HG02840 (cell line): ENCODE measurements around the gene SLC8A3.

ENCODE experiments used
- ATAC-seq: cut with Tn5 transposase; IDR thresholded peaks from one replicate; pipeline ENCODE4 v1.9.1; 2021; ENCODE audit warnings: mild to moderate bottlenecking, moderate library complexity, moderate number of reproducible peaks; ENCODE audit not compliant: unreplicated experiment, low FRiP score

Gene SLC8A3

DNA sequence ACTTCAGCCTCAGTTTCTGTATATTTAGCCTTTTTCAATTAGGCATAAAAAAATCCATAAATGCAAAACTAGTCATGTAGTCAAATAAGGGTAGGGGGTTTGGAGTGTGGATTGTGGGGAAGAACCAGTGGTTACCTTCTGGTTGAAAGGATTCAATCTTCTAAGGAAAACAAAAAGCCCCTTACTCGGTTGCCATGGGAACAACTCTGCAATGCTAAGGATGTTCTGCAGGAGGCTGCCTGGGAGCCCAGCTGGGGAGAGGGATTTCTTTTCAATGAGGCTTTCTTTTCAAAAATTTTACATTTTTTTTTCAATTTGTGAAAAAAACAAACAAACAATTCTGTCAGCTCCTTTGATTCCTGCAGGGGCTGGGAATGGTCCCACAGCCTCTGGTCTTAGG is 67.2 kb downstream of the SLC8A3 start:
- ATAC-seq = no peak

DNA sequence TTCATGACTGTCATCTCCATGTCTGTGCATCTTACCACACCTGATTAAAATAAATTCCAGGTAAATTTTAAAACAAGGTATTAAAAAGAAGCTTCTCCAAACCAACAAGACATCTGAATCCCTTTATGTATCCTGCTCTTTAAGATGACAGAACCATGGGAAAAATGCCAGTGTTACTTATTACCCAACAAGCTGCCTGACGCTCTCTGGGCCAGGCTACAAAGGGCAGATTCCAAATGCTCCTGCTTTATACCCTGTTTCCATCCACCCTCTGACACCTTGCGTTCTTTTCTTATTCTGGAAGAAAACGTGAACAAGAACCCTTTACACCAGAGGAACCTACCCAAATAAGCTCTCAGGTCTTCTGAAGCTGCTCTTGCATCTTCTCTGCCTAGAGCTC is 70.7 kb downstream of the SLC8A3 start:
- no peak for ATAC-seq

DNA sequence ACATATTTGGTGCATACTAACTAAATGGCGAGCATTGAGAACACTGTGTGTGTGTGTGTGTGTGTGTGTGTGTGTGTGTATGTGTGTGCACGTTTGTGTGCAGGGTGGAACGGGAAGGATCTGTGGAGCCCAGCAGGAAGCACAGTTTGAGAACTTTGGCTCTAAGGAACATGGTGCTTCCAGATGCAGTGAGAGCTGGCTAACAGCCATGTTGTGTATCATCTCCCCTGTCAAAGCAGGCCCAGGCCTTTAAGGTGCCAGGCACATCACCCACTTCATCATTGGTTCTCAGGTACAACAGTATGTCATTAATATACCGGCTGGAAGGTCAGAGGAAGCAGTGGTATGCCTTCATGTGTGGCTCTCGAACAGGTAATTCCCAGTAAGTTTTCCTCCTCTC is 72.5 kb downstream of the SLC8A3 start:
- no peak for ATAC-seq

DNA sequence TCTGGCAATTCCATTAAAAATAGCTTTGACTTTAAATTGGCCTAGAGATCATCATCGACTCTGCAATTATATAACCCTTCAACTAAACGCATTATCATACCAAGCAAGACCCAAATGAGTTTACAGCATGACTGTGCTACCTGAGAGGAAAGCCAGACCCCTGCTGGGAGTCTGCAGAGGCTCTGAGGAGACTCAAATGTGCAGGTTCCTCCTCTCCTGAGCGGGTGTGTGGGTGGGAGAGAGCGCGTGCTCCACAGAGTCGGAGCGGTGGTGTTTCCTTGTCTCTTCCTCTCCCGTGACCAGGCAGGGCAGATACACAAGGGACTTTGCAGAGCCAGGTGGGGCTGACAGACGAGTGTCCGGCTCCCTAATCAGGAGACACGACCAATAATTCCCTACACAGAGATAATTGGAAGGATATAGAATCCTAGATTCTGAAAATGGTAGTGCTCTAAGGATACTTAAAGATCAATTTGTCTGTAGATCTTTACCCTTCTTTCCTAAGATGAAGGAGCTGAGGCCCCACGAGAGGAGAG is 74.1 kb downstream of the SLC8A3 start:
- no peak for ATAC-seq

DNA sequence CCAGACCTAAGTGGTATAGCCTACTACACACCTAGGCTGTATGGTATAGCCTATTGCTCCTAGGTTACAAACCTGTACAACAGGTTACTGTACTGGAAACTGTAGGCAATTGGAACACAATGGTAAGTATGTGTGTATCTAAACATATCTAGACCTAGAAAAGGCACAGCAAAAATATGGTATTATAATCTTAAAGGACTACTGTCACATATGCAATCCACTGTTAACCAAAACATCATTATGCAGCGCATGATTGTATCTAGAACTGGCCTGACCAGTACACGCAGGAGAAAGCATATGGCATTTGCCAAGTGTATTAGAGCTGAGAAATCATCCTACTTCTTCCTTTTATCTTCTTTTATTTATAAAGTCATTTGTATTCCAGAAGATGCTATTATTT is 75.5 kb downstream of the SLC8A3 start:
- ATAC-seq = no peak

DNA sequence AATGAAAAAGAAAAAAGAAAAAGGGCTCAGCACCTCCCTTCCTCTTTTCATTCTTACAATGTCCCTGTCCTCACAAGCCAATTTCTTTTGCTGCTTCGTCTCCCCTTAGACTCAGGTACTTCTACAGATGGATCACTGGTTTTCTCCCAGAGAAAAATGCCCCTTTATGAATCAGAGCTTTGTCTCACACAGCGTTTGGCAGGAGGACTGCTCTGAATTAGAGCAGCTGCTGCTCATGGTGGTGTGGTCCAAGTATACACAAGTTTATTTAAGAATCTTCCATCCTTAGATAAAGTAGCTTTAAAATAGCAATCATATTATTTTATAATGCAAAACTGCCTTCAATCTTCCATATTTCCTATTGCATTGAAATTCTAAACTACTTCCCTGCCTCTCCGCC is 80.3 kb downstream of the SLC8A3 start:
- no peak for ATAC-seq

DNA sequence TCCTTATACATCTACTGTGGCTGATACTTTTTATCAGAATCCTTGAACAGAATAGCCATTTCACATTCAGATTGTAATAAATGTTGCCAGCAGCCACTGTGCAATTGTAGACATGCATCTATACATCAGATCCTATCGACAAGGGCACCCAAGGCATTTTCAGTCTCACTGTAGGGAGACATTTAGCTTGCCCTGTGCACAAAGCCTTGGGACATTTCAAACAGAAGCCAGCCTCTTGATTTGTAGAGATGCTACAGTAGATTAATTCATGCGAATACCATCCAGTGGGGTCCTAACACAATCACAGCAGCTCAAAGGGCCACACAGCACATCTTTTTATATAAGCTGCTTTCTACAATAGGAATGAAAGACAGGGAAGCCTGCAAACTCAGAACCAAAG is 81.4 kb downstream of the SLC8A3 start:
- ATAC-seq = no peak

DNA sequence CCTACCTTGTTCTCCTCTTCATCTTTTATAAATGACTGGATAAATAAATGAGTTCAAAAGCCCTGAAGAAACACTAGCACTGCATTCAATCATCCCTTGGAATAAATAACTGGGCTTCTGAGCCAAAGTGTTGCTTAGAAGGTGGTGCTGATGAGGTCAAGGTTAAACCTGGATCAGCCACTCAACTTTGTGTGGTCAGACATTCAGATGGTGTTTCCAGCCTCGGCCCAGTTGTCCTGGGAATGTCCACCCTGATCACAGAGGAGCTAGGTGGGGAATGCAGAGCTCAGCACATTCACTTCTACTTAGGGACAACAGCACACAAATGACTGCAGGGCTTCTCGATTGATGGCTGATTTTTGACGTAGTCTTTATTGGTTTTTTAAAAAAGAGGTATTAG is 88.7 kb downstream of the SLC8A3 start:
- ATAC-seq = no peak

DNA sequence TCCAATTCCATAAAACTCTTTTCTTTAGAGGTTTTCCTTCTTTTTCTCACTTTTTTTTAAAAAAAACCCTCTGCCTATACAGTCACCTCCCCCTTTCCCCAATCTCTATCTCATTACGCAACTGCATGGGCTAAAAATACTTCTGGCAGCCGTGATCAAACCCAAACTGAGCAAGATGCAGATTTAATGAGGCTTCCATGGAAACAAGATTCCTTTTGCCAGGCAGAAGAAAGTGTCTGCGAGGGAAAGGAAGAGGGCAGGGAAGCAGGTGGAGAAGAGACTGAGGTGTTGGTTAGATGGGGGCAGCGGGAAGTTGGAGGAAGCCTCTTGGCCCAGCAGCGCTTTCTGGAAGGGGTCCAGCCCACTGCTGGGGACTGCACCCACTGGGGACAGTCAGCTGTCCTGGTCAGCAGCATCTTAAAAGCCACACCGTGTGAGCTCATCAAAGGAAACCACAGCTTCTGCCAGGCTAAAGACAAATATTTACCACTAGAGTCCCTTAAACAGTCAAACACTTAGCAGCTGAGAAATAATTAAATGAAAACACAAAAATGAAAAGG is 90.4 kb downstream of the SLC8A3 start:
- no peak for ATAC-seq

DNA sequence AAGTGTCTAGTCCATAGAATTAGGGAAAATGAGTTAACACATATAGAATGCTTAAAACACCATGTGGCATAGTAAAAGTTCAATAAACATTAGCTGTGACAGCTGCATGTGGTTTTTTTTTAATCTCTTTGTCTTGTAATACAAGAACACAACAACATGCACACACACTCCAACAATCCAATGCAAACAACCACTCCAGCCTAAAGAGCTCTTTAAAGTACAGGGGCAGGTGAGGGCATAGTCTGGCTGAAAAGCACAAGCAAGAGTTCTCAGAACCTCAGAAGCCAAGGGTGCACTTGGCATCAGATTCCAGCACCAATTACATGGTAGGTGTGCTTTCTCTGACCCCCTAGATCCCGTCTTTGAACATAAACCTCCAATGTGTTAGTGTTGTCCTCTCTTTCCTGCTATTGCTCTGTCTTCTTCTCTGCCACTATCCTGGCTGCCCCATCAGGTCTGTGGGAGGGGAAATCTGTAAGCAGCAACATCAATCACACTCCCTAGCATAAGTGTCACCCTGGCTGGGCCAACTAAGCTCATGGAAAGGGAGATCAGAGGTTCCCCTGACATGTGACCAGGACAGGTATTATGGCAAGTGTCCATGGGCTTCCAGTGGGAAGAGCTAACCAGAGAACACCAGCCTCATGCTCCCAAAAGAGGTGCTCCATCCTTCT is 91.0 kb downstream of the SLC8A3 start:
- ATAC-seq = no peak

DNA sequence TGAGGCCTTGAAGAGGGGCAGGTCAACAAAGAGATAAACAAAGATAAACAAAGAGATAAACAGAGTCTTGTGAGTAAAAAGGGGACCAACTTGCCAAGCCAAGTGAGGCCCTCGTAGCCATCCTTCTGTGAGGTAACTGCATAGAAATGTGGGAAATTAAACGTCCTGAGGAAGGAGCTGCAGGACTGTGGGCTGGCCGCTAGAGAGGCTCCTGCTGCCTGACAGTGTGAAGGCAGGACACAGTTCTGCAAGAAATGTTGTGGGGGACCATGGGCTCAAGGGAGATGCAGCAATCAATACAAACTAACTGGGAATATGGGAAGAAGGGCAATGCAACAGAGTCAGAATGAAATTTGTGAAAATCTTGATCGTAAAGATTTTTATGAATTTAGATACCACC is 91.9 kb downstream of the SLC8A3 start:
- no peak for ATAC-seq

DNA sequence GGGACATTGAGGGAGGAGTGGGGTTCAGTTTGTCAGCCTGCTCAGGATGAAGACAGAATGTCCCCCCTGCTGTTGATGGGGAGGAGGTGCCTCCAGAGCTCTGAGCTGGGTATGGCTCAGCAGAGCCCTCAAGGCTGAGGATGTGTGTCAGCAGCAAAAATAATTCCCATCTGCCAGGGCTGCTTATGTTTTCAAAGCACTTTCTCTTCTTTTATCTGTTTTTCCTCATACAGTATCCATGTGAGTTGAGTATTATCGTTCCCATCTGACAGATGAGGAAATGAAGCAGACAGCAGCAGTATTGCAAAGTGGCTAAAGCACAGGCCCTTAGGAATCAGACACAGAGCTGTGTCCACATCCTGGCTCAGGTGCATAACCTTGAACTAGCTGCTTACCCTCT is 94.1 kb downstream of the SLC8A3 start:
- no peak for ATAC-seq

DNA sequence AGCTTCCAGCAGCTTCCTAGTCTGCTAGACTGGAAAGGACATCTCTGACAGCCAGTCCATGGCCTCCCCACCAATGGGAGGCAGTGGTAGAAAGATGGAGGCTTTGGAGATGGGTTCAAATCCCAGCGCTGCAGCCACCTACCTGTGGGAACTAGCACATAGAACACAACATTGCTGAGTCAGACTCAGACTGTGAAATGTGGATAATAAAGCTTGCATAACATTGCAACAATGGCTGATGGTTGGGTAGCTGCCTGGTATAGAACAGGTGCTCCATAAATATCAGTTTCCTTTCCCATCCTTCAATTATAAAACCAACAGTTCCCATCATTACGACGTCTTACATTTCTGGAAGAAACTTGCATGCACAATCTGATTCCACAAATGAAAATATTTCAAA is 94.6 kb downstream of the SLC8A3 start:
- ATAC-seq = no peak

DNA sequence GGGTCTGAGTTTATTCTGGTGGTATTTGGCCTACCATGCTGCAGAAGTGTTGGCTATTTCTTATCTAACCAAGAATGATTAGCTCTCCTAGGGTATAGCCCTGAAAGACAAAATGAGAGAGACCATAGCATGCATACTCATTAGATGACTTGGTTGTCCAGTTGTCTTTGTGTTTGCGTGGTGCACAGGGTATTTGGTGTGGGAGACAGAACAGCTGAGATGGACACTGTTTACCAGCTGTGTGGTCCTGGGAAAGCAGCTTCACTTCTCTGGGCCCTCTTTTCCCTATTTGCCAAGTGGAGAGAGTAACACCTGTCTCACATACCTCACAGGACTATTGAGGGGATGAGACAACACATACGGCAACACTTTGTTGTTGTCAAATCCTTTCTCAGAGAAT is 95.6 kb downstream of the SLC8A3 start:
- no peak for ATAC-seq

DNA sequence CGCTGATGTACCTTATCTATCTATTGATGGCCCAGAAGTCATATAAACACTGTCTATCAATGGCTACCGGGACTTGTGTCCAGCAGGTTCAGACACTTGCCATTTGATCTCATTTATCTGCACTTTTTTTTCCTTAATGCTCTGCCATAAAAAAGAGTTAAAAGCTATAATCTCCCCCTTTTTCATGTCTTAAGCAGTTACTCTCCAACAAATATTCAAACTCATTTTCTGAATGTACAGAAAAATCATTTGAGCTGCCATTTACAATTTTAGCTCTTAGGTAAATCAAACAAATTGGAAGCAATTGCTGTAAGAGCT is 101.4 kb downstream of the SLC8A3 start:
- no peak for ATAC-seq

DNA sequence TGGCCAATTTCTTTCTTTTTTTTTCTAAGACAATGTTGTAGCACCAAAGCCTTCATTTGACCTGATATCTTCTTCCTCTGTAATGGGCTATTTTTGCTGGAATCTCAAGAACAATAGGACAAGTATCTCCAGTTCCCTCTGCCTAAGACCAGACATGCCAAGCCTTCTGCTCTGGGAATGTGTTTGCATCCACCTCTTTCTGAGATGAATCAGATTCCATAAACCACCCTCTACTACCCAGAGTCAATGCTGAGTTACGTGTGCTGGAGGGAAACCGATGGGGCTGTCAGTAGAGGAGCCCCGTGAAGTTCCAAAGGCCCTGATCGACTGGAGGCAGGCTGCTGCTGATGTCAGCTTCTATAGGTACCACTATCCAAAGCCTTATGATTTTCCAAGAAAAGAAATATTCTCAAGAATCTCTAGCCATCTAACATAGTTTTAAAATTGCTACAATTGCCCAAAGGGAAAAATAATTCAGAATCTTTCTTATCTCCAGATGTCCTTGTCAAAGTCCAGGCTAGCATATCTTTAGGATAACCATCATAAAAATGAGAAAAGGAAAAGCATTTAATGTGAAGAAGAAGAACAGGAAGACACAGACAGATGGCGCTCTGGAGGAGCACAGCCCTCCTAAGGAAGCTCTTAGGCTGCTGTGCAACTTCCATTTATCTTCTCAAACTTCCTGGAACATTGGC is 101.9 kb downstream of the SLC8A3 start:
- no peak for ATAC-seq

DNA sequence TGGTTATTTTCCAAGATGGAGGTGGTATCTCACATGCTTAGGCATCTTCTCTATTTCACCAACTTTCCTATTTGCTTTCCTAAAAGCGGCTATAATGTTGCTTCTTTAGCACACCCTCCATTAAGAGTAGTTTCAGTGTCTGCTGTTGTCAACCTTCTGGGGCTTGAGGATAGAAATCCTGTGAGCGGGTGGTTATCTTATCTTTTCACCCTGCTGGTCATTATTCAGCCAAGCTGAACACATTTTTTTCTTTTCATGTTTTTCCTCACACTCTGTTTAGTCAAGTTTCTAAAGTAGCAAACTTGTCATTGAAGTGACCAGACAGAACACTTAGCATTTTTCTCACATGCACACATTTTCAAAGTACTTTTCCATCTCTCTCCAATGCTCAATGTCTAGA is 104.5 kb downstream of the SLC8A3 start:
- ATAC-seq = no peak

DNA sequence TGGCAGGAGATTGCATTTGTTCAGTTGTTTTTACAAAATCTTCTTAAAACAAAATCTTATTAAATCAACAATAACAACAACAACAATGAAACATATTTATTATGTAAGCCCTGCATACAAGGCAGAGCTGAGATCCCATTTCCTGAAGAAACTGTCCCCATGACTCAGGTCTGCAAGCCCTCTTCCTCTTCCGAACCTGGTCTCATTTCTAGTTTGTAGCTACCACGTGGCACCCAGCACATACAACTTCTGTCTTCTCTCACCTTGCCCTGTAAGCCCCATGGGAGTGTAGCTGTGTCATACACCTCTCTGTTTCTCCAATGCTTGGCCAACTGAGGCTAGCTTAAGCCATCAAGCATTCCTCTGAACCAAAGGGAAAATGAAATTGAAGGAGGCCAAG is 106.4 kb downstream of the SLC8A3 start:
- ATAC-seq = no peak

DNA sequence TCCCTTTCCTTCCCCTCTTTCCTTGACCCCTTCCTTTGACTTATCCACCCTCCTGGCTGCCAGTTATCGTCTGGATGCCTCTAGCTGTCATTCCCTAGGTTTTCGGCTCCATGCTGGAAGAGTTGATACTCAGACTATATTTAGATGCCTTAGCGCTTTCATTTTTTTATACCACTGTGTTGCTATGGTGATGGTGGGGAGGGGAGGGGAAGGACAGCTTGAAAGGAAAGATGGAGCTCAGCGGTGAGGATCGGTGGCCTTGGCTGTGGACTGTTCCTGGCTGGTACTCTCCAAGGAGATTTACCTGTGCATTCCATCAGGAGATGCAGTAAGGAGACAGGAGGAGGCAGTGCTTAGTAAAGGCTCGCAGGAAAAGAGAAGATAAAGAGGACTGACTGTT is 108.7 kb downstream of the SLC8A3 start:
- ATAC-seq = no peak

DNA sequence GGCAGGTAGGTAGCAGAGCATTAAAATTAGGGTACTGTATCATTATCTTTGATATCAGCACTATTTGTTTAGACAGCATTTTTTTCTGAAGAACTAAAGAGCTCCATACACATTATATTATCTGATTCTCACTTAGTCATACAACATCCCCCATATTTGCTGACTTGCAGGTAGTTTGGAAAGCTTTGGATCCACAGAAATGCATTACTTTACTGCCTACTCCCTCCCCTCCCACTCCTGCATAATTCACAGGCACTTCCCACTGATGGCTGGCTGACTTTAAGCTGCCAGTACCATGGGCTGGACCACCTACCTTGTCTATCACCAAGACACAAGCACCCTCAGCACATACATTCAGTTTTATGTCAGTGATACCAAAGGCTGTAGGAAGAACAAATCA is 110.4 kb downstream of the SLC8A3 start:
- ATAC-seq = no peak

DNA sequence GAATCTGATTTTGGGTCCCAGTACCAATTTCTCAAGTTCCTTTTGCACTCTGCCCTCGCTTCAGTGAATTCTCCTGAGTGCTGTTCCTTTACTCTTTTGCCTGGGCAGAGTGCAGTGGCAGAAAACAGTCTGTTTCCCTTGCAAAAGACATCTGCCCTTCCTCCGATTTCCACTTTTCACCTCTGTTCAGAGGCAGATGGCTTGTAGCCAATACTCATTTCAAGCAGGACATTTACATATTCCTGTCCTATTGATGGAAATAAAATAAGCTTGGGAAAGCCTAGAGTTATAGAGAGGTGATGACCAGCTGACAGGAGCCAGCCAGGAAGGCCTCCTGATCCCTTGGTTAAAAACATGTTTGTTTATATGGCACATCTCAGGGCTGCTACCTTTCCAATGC is 111.0 kb downstream of the SLC8A3 start:
- ATAC-seq = no peak

DNA sequence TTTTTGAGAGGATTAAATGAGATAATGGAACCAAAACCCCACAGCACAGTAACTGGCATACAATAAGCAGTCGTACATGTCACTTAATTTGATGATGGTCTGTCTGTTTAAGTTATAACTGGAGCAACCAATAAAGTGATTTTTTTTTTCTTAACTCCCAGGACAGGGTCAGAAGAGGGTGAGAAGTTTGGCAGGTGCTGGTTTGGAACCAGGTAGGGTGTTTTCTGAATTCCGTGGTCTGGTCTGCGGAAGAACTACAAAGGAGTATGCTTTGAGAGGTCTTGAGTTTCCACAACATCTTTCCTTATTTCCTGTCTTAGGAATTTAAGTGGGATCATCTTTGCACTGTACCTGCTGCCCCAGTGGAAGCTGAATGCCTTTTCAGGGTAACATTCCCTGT is 111.7 kb downstream of the SLC8A3 start:
- no peak for ATAC-seq
